ENCODE results near the gene CYBA. TPM values are rescaled to one million over a fixed set of nuclear protein-coding genes. Genes with fewer than 3 reads are reported as not detected.

The CYBA gene
- total and polyA plus RNA-seq, 2 of the 13 experiments (the other 11 are each of a cell fraction or from before 2014, with no cell fraction given): 196 to 250 TPM

- no peak overlapping the region for H3K27ac ChIP-seq (ENCODE audit: extremely low read length, insufficient read depth, low read length)
- FAIRE-seq: no peak
- H3K9me3 ChIP-seq (ENCODE audit: low read length): no peaks in the 10 kb centered on the region
- H4K20me1 ChIP-seq (ENCODE audit: insufficient read depth, low read length): peaks cover 8% of the 10 kb centered on the region; the same call in 1 of the 2 replicates
- H3K36me3 ChIP-seq (replicated peaks in 1 of 2; ENCODE audit: control insufficient read depth in 1 of 2, insufficient read depth in 2 of 2, low read length in 2 of 2): no peaks in the 10 kb centered on the region
- ChIA-PET CTCF (ENCODE audit: low intra/inter-chr PET ratio, low total read pairs) (no interaction called here), POLR2A (no interaction called here)
- H3K4me1 ChIP-seq (ENCODE audit: insufficient read depth, low read length): peaks cover 57% of the 10 kb centered on the region
- no TSS peak for BruUV-seq (replicated peaks)
- WGBS (ENCODE audit: low lambda C conversion rate): 22% methylated on average over 17 of the region's 21 CpGs
- peak overlapping the region; percentile 65 for H3K4me2 ChIP-seq (ENCODE audit: low read depth, low read length)
- peak; percentile 1; the same call in 1 of the 3 replicates for ATAC-seq
- no peak overlapping the region for H2AFZ ChIP-seq (ENCODE audit: low read length)
- peak overlapping the region; percentile 19 to 58 (median 51); a peak in 4 of 6 replicates for H3K4me3 ChIP-seq (replicated peaks in 1 of 3; ENCODE audit: insufficient read depth in 1 of 3, low read depth in 2 of 3, low read length in 3 of 3)
- in situ Hi-C loops (cut with HindIII; ENCODE audit: extremely low pct_ligation_motif_present, low pct_unique_long_range_greater_than_20kb) (no loop called here), intact Hi-C loops (cut with micrococcal nuclease; ENCODE audit: unreplicated experiment) (no loop called here)
- no peak for DNase-seq (ENCODE audit: low spot score)
- no peak overlapping the region; the same call in 1 of the 2 replicates for H3K9ac ChIP-seq (ENCODE audit: insufficient read depth, low read depth, low read length)
- H3K27me3 ChIP-seq (ENCODE audit: control insufficient read depth in 1 of 2, insufficient read depth in 2 of 2, low read length in 2 of 2): peaks cover 7 to 51% of the 10 kb centered on the region in 2 experiments; a peak in 4 of 5 replicates
- no peaks in the 10 kb centered on the region for H3K79me2 ChIP-seq (ENCODE audit: insufficient read depth, low read length)
- TF ChIP-seq ZNF451 (CRISPR knock-in tag; IDR thresholded peaks at IDR 0.05) (0 out of 2 replicates have a peak, but pooled peaks have one; percentile 4), NFAT5 (CRISPR knock-in tag; IDR thresholded peaks at IDR 0.05) (0 out of 2 replicates have a peak, but pooled peaks have one; percentile 1), ZNF124 (CRISPR knock-in tag; IDR thresholded peaks at IDR 0.05) (no peak), AGO1 (IDR thresholded peaks at IDR 0.05; ENCODE audit: low read depth, low read length, poor library complexity, severe bottlenecking) (peak; percentile 78), HOXA7 (CRISPR knock-in tag; IDR thresholded peaks at IDR 0.05) (no peak), GLMP (CRISPR knock-in tag; IDR thresholded peaks at IDR 0.05; ENCODE audit: borderline replicate concordance) (no peak), CCDC6 (CRISPR knock-in tag; IDR thresholded peaks at IDR 0.05) (peak; percentile 71; the same call in 1 of the 2 replicates), POLR2AphosphoS2 (IDR thresholded peaks at IDR 0.05; ENCODE audit: low read depth, low read length) (no peak)
- TF ChIP-seq, protein P1, sequence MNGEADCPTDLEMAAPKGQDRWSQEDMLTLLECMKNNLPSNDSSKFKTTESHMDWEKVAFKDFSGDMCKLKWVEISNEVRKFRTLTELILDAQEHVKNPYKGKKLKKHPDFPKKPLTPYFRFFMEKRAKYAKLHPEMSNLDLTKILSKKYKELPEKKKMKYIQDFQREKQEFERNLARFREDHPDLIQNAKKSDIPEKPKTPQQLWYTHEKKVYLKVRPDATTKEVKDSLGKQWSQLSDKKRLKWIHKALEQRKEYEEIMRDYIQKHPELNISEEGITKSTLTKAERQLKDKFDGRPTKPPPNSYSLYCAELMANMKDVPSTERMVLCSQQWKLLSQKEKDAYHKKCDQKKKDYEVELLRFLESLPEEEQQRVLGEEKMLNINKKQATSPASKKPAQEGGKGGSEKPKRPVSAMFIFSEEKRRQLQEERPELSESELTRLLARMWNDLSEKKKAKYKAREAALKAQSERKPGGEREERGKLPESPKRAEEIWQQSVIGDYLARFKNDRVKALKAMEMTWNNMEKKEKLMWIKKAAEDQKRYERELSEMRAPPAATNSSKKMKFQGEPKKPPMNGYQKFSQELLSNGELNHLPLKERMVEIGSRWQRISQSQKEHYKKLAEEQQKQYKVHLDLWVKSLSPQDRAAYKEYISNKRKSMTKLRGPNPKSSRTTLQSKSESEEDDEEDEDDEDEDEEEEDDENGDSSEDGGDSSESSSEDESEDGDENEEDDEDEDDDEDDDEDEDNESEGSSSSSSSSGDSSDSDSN (CRISPR knock-in tag; IDR thresholded peaks at IDR 0.05): 0 out of 2 replicates have a peak, but pooled peaks have one; percentile 7
- TF ChIP-seq, protein P2, sequence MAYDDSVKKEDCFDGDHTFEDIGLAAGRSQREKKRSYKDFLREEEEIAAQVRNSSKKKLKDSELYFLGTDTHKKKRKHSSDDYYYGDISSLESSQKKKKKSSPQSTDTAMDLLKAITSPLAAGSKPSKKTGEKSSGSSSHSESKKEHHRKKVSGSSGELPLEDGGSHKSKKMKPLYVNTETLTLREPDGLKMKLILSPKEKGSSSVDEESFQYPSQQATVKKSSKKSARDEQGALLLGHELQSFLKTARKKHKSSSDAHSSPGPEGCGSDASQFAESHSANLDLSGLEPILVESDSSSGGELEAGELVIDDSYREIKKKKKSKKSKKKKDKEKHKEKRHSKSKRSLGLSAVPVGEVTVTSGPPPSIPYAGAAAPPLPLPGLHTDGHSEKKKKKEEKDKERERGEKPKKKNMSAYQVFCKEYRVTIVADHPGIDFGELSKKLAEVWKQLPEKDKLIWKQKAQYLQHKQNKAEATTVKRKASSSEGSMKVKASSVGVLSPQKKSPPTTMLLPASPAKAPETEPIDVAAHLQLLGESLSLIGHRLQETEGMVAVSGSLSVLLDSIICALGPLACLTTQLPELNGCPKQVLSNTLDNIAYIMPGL (CRISPR knock-in tag; IDR thresholded peaks at IDR 0.05; ENCODE audit: borderline replicate concordance in 1 of 2, low read depth in 1 of 2): 0 out of 4 replicates have a peak, but pooled peaks of 1 of the 2 experiments have one; percentile 9
Measured at GRCh38 chr16:88681709-88682451, 31.0 kb upstream of the CYBA start.
